HepG2 (cell line): ENCODE measurements around the gene ATP9A. TPM values are rescaled to one million over a fixed set of nuclear protein-coding genes. Genes with fewer than 3 reads are reported as not detected.

Experiments used
- ADNP ChIP-seq: sonication (generic); formaldehyde crosslinking; IDR thresholded peaks from 2 replicates; pipeline ENCODE4 v1.4.0; 2020; ENCODE audit warnings: missing genetic modification reagents
- GLMP ChIP-seq: sonication (generic); formaldehyde crosslinking; IDR thresholded peaks from 2 replicates; pipeline ENCODE4 v1.9.0; 2021; ENCODE audit warnings: missing genetic modification reagents, mild to moderate bottlenecking, borderline replicate concordance
- MTA3 ChIP-seq: sonication (generic); formaldehyde crosslinking; IDR thresholded peaks from 2 replicates; pipeline ENCODE4 v1.4.0; 2020; ENCODE audit warnings: missing genetic modification reagents
- PAXIP1 ChIP-seq: sonication (generic); formaldehyde crosslinking; conservative IDR thresholded peaks from 2 replicates; pipeline ENCODE4 v1.4.0; 2020; ENCODE audit warnings: mild to moderate bottlenecking, missing genetic modification reagents, moderate library complexity
- RARG ChIP-seq: sonication (generic); formaldehyde crosslinking; IDR thresholded peaks from 2 replicates; pipeline ENCODE4 v1.4.0; 2020; ENCODE audit warnings: low read depth, mild to moderate bottlenecking, missing genetic modification reagents
- SMAD3 ChIP-seq: sonication (generic); formaldehyde crosslinking; IDR thresholded peaks from 2 replicates; pipeline ENCODE4 v1.4.0; 2020; ENCODE audit warnings: missing genetic modification reagents
- SOX6 ChIP-seq, 2 experiments: fragments of 450-650 bp in 1 of 2; sonication (generic) in 1 of 2; formaldehyde crosslinking in 1 of 2; IDR thresholded peaks; 2 replicates each; pipeline versions ENCODE4 v1.4.0 to v1.6.1; 2017 to 2020; ENCODE audit warnings: antibody characterized with exemption in 1 of 2, mild to moderate bottlenecking in 1 of 2, missing genetic modification reagents in 1 of 2
- THAP11 ChIP-seq: IDR thresholded peaks from 2 replicates; pipeline ENCODE4 v1.6.1; 2016; ENCODE audit warnings: missing biosample characterization, missing genetic modification reagents
- TSC22D2 ChIP-seq: sonication (generic); formaldehyde crosslinking; IDR thresholded peaks from 2 replicates; pipeline ENCODE4 v1.5.1; 2020; ENCODE audit warnings: missing genetic modification reagents, mild to moderate bottlenecking, borderline replicate concordance
- ZBTB40 ChIP-seq, 2 experiments: fragments of 450-650 bp in 1 of 2; sonication (generic) in 1 of 2; formaldehyde crosslinking in 1 of 2; IDR thresholded peaks; 2 replicates each; pipeline versions ENCODE4 v1.6.1 to v1.8.0; 2016 to 2022; ENCODE audit warnings: antibody characterized with exemption in 1 of 2, mild to moderate bottlenecking in 1 of 2, missing genetic modification reagents in 1 of 2
- ZFP91 ChIP-seq: sonication (generic); formaldehyde crosslinking; IDR thresholded peaks from 2 replicates; pipeline ENCODE4 v1.9.0; 2022; ENCODE audit warnings: missing genetic modification reagents, mild to moderate bottlenecking, borderline replicate concordance
- polyA plus RNA-seq, 8 experiments: library from polyadenylated mRNA; depleted of rRNA in 3 of 8; stranded (reverse) in 7 of 8; unstranded in 1 of 8; fragments of >200 nt; fragmentation: Illumina TruSeq in 4 of 8; extraction: Trizol in 4 of 8; gene quantifications; 2 replicates each; pipeline versions ENCODE4 v1.2.1 to v1.2.3, GENCODE V29; 2011 to 2016; ENCODE audit warnings: low read depth in 4 of 8, missing spikeins in 1 of 8, mixed read lengths in 1 of 8; ENCODE audit not compliant: insufficient read depth in 1 of 8
- total RNA-seq, 5 experiments: library from RNA; depleted of rRNA; stranded (reverse); fragments of >200 nt; fragmentation: Illumina TruSeq; extraction: Trizol; gene quantifications; 2 replicates each; pipeline ENCODE4 v1.2.3, GENCODE V29; 2016; ENCODE audit warnings: low read depth in 1 of 5

The ATP9A gene
- total and polyA plus RNA-seq, 2 of the 13 experiments (the other 11 are each of a cell fraction or from before 2014, with no cell fraction given): 11.8 to 18.5 TPM

- TF ChIP-seq TSC22D2 (CRISPR knock-in tag): no peak
- no peak for TF ChIP-seq ZBTB40 (IDR thresholded peaks at IDR 0.05)
- no peak for TF ChIP-seq ZBTB40 (CRISPR knock-in tag; IDR thresholded peaks at IDR 0.05)
- TF ChIP-seq THAP11 (CRISPR knock-in tag): no peak
- peak; percentile 51 for TF ChIP-seq PAXIP1 (CRISPR knock-in tag)
- no peak for TF ChIP-seq SOX6 (IDR thresholded peaks at IDR 0.05)
- 0 out of 2 replicates have a peak, but pooled peaks have one; percentile 30 for TF ChIP-seq SOX6 (CRISPR knock-in tag; IDR thresholded peaks at IDR 0.05)
- no peak for TF ChIP-seq ADNP (CRISPR knock-in tag)
- TF ChIP-seq SMAD3 (CRISPR knock-in tag): no peak
- no peak for TF ChIP-seq GLMP
- TF ChIP-seq RARG: no peak
- TF ChIP-seq MTA3: no peak
- no peak for TF ChIP-seq ZFP91
Measured at GRCh38 chr20:51647674-51648570, 120.3 kb downstream of the ATP9A start (continued).
